Ammon's horn (tissue), 1 donor: Measurements from ENCODE around the gene CNST.
A peak's percentile ranks its signal among the peaks of the same experiment; 100 is the strongest.

Experiments used
- DNase-seq: peaks from one replicate; pipeline ENCODE4 v3.0.0-alpha.2; 2016; ENCODE audit warnings: low spot score

The CNST gene

GRCh38 chr1:246566128-246566812, at the start of gene CNST, which contains the start of gene TFB2M:
Gene CNST (plus strand): TSS chr1:246566456. CDS start chr1:246591563, 25,107 bp downstream.
Gene TFB2M (minus strand): TSS chr1:246566261. CDS start chr1:246566138, 123 bp downstream.
- peak; percentile 99 for DNase-seq

DNA sequence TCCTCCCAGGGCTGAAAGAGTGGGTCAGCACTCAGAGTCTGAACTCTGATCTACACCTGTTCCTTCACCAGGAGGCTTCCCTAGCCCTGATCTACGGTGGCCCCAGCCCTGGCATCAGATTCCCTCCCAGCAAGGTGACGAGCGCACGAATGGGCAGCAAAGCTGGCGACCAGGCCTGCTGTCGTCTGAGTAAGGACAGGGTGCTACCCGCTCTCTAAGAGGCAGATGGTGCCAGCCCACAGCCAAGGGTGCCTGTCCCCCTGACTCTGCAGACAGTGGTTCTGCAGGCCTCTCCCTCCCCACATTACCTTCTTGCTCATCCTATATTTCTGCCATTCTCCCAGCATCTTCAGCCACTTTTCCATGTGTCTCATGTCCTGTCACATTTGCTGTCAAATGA, 48.9 kb upstream of the CNST start:
- DNase-seq = no peak

DNA sequence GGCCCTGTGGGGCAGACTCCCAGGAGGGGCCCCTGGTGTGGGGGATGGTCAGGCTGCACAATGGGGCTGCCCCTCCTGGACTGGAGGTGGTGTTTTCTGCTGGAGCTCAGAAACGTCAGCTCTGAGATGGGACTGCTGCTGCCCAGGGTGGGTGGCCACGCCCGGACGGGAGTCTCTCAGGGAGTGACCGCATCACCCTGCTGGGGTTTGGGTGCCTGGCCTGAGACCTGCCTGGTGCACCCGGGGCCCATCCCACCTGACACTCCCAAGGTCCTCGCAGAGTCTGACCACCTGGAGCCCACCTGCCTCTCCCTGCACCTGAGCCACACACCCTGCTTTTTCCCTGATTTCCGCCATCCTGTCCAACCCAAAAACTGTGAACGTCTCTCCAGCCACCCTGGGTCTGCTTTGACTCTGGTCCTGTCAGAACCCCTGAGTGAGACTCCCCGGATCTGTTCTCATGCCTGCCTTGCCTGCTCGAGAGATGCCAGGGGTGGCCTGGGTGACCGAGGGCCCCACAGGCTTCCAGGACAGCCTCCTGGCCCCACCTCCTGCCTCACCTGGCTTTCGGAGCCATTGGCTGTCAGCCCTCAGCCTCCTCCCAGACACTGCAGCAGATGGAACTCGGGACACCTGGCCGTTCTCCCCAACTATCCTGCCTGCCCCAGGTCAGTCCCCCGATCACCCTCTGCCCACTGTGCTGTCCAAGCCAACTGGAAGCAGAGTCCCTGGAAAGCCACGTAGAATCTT, 47.6 kb upstream of the CNST start:
- DNase-seq = no peak

DNA sequence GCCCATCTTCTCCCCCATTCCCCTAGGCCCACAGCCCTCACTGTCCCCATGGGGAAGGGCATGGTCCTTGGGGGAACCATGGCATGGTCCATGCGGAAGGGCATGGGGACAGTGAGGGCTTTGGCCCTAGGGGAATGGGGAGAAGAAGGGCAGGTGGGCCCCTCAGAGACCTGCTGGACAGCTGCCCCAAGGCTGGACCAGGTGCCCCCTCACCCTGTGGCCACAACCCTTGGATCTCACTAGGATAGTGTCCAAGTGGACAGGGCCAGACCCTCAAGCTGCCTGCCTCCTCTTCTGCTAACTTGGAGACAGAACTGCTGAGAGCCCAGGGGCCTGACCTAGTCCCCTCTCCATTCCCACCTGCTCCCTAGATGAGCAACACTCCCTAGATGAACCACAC, 46.7 kb upstream of the CNST start:
- DNase-seq = no peak

GRCh38 chr1:246526380-246526779, 39.9 kb upstream of the CNST start:
- no peak for DNase-seq

- no peak for DNase-seq
Observed at GRCh38 chr1:246526915-246527314, 39.3 kb upstream of the CNST start.

GRCh38 chr1:246527402-246528088, 38.7 kb upstream of the CNST start:
- no peak for DNase-seq

DNA sequence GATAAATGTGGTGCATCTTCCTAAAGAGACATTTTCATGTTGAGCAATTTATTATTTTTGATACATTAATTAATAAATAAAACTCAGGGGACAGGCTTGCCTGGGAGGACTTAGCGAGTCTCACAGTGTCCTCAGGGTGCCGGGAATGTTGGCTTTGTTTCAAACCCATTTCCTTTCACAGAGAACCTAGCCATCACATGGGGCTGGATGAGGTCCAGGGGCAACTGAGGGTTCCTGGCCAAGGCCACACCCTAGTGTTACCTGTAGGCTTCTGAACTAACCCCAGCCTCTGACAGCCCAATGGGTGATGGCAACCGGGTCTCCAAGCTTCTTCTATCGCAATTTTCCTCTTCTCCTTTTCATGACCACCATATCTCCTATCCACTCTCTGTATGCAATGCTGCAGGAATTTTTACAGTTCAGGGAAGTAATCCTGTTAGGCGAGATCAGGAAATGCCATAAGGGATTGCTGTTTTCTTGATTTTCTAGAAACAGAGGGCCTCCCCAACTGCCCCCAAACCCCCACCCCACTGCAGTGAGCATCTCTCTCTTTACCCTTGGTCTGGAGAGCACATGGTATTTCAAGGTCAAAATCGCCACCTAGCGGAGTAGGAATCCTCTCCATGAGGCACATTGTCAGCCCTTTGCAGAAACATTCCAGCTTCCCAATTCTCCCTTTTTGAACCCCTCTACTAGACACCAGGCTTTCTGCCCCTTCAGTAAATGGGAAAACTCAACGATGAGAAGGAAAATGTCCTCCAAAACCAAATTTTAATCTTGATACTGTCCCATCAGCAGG, 37.1 kb upstream of the CNST start:
- no peak for DNase-seq

DNA sequence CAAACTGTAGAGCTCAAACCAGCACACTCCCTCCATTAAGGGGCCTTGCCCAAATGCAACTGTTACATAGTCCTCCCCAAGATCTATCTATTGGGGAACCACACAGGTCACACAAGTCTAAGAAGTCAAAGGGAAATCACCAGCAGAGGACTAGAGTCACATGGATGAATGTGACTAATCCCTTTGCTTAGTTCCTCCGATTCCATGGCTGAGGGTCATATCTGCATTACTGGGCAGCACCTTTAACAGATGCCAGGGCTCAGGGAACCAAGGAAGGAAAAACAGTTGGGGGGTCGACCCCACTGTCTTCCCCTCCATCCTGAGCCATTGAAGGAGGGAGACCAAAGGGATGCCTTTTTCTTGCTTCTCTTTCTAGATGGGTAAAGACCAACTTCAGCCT, 35.8 kb upstream of the CNST start:
- no peak for DNase-seq

GRCh38 chr1:246532519-246532918, 33.7 kb upstream of the CNST start:
- no peak for DNase-seq

DNA sequence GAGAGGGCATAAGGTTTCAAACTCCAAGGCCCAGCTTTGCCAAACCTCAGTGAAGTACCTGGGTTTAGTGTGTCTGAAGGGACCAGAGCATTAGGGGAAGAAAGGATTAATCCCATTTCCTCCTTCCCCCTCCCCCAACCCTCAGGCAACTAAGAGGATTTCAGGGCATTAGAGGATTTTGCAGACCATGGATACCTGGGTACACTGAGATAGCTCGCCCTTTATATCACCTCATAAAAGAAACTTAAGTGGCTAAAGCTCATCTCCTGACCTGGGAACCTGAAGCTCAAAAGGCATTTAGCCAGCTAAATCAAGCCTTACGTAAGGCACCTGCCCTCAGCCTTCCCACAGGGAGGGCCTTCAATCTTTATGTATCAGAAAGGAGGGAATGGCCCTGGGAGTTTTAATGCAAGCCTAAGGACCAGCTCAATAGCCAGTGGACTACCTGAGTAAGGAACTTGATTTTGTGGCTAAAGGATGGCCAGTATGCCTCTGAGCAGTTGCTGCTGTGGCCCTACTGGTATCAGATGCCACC, 32.8 kb upstream of the CNST start:
- DNase-seq = no peak

DNA sequence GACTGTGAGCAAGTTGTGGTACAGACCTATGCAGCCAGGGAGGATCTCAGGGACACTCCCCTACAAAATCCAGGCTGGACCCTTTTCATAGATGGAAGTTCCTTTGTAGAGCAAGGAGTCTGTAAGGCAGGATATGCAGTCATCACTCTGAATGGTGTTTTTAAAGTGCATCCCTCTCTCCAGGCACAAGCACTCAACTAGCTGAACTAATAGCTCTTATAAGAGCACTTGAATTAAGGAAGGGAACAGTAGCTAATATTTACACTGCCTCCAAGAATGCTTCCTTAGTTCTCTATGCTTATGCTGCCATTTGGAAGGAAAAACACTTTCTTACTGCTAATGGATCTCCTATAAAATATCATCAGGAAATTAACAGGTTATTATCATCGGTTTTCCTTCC, 32.1 kb upstream of the CNST start:
- DNase-seq = no peak

GRCh38 chr1:246537441-246537840, 28.8 kb upstream of the CNST start:
- DNase-seq = no peak

DNA sequence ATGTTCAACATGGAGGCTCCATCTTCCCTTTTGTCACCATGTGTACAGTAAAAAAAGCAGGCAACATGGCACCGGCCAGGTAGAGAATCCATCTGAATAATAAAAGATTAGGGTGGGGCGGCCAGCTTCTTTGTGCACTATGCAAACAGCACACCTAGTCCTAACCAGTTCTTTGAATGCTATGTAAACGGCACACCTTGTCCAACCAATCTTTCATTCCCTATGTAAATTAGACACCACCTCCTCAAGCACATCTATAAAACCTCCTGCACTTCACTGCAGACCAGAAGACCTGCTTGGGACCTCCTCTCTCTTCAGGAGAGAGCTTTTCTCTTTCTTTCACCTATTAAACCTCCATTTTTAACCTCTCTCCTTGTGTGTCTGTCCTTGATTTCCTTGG, 28.4 kb upstream of the CNST start:
- DNase-seq = no peak

DNA sequence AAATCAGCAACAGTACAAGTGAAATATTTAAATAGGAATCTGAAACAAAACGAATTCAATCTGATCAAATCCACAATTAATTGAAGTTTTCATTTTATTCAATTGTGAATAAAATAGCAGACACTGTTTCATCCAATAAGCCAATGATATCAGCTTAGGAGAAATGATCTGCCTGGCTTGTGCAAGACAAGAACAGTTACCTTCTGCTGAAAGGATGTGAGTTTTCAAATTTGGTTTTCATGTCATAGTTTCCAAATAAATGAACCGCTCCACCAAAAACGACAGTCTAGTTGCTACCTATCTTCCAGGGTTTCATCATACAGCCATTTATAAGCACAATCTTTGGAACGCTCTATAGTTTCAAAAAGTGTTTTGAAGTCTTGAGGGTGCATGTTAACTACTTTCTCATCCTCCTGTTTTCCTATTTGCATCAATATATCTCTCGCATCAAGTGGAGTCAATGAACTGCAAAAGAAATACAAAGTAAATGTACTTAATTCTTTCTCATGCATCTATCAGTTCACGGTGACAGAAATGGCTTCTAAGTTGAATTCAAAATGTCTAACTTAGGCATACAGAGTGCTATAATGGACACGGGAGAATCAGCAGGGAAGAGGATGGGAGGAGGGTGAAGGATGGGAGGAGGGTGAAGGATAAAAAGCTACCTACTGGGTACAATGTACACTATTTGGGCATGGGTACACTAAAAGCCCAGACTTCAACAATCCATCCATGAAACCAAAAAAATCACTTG, 25.3 kb upstream of the CNST start:
- no peak for DNase-seq

- no peak for DNase-seq
Observed at GRCh38 chr1:246544001-246544400, 22.3 kb upstream of the CNST start.

GRCh38 chr1:246549665-246550064, 16.6 kb upstream of the CNST start:
- DNase-seq = no peak

DNA sequence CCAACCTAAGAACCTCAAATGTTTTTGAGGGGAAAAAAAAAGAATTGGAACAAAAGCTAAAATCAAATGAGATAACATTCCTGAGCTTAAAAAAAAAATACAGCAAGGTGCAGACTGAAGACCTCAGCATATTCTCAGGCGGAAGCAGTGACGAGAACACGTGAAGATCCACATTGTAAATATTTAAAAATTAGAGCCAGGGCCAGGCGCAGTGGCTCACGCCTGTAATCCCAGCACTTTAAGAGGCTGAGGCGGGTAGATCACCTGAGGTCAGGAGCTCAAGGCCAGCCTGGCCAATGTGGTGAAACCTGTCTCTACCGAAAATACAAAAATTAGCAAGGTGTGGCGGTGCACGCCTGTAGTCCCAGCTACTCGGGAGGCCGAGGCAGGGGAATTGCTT, 15.9 kb upstream of the CNST start:
- DNase-seq = no peak

GRCh38 chr1:246552110-246552509, 14.1 kb upstream of the CNST start:
- DNase-seq = no peak

DNA sequence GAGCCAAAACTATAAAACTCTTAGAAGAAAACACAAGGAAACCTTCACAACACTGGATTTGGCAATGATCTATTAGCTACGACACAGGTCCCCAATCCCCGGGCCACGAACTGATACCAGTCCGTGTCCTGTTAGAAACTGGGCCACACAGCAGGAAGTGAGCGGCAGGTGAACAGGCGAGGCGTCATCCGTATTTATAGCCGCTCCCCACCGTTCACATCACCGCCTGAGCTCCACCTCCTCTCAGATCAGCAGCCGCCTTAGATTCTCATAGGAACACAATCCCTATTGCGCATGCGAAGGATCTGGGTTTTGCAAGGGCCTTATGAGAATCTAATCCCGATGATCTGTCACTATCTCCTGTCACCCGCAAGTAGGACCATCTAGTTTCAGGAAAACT, 12.1 kb upstream of the CNST start:
- no peak for DNase-seq

- no peak for DNase-seq
Observed at GRCh38 chr1:246558041-246558440, 8.2 kb upstream of the CNST start.
